ENCODE data around the gene GGA1. TPM values are rescaled to one million over a fixed set of nuclear protein-coding genes. Genes with fewer than 3 reads are reported as not detected.
A peak's percentile ranks its signal among the peaks of the same experiment; 100 is the strongest.

Gene GGA1
- total and polyA plus RNA-seq, 9 of the 15 experiments (the other 6 are each of a cell fraction or from before 2014, with no cell fraction given) = 1.5 to 69.5 (median 31.6) TPM

DNA sequence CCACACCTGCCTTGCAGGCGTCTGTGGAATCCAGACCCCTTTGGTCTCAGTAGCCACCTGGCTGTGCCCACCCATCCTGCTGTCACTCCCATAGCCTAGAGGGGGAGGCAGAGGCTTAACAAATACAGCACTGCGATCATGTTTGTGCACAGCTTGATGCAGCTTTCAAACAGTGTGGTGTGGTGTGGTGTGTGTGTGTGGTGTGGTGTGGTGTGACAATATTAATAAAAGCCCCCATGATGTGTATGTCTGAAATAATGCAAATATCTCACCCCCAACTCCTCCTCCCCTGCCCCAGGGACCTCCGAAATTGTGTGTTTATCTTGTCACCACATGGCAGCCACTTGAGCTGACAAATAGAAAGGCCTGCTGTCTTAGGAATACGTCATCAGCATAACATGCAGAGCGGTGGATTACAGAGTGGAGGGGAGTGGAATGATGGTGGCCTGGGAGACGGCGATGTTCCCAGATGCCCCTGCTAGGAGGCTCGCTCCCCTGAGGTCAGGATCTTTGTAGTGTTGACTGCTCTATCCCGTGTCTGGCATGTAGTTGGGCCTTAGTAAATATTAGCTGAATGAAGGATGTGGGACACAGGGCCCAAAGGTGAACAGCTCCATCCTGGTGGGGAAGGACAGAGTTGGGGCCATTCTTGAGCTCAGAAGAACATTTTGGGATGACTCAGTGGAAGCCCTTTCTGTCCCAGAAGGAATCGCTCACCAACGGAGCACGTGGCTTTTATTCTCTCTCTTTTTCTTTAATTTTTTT, 52.7 kb downstream of the GGA1 start (continued):
- TF ChIP-seq, protein P1, sequence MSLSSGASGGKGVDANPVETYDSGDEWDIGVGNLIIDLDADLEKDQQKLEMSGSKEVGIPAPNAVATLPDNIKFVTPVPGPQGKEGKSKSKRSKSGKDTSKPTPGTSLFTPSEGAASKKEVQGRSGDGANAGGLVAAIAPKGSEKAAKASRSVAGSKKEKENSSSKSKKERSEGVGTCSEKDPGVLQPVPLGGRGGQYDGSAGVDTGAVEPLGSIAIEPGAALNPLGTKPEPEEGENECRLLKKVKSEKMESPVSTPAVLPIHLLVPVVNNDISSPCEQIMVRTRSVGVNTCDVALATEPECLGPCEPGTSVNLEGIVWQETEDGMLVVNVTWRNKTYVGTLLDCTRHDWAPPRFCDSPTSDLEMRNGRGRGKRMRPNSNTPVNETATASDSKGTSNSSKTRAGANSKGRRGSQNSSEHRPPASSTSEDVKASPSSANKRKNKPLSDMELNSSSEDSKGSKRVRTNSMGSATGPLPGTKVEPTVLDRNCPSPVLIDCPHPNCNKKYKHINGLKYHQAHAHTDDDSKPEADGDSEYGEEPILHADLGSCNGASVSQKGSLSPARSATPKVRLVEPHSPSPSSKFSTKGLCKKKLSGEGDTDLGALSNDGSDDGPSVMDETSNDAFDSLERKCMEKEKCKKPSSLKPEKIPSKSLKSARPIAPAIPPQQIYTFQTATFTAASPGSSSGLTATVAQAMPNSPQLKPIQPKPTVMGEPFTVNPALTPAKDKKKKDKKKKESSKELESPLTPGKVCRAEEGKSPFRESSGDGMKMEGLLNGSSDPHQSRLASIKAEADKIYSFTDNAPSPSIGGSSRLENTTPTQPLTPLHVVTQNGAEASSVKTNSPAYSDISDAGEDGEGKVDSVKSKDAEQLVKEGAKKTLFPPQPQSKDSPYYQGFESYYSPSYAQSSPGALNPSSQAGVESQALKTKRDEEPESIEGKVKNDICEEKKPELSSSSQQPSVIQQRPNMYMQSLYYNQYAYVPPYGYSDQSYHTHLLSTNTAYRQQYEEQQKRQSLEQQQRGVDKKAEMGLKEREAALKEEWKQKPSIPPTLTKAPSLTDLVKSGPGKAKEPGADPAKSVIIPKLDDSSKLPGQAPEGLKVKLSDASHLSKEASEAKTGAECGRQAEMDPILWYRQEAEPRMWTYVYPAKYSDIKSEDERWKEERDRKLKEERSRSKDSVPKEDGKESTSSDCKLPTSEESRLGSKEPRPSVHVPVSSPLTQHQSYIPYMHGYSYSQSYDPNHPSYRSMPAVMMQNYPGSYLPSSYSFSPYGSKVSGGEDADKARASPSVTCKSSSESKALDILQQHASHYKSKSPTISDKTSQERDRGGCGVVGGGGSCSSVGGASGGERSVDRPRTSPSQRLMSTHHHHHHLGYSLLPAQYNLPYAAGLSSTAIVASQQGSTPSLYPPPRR (CRISPR knock-in tag; IDR thresholded peaks at IDR 0.05; ENCODE audit: borderline replicate concordance) = no peak
- TF ChIP-seq, protein P2, sequence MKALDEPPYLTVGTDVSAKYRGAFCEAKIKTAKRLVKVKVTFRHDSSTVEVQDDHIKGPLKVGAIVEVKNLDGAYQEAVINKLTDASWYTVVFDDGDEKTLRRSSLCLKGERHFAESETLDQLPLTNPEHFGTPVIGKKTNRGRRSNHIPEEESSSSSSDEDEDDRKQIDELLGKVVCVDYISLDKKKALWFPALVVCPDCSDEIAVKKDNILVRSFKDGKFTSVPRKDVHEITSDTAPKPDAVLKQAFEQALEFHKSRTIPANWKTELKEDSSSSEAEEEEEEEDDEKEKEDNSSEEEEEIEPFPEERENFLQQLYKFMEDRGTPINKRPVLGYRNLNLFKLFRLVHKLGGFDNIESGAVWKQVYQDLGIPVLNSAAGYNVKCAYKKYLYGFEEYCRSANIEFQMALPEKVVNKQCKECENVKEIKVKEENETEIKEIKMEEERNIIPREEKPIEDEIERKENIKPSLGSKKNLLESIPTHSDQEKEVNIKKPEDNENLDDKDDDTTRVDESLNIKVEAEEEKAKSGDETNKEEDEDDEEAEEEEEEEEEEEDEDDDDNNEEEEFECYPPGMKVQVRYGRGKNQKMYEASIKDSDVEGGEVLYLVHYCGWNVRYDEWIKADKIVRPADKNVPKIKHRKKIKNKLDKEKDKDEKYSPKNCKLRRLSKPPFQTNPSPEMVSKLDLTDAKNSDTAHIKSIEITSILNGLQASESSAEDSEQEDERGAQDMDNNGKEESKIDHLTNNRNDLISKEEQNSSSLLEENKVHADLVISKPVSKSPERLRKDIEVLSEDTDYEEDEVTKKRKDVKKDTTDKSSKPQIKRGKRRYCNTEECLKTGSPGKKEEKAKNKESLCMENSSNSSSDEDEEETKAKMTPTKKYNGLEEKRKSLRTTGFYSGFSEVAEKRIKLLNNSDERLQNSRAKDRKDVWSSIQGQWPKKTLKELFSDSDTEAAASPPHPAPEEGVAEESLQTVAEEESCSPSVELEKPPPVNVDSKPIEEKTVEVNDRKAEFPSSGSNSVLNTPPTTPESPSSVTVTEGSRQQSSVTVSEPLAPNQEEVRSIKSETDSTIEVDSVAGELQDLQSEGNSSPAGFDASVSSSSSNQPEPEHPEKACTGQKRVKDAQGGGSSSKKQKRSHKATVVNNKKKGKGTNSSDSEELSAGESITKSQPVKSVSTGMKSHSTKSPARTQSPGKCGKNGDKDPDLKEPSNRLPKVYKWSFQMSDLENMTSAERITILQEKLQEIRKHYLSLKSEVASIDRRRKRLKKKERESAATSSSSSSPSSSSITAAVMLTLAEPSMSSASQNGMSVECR (CRISPR knock-in tag; IDR thresholded peaks at IDR 0.05) = no peak
- TF ChIP-seq ZNF212 (CRISPR knock-in tag; IDR thresholded peaks at IDR 0.05) (no peak), TAF1 (IDR thresholded peaks at IDR 0.05; ENCODE audit: control insufficient read depth, extremely low read depth, insufficient read depth, low read length, severe bottlenecking) (no peak), NR1H2 (CRISPR knock-in tag; IDR thresholded peaks at IDR 0.05) (no peak), TARDBP (IDR thresholded peaks at IDR 0.05) (no peak), ZC3H8 (IDR thresholded peaks at IDR 0.05) (no peak), RAD21 (CRISPR knock-in tag; conservative IDR thresholded peaks at IDR 0.05 in 1 of 2, IDR thresholded peaks at IDR 0.05 in 1 of 2) (peak; percentile 36 to 65), PCBP2 (IDR thresholded peaks at IDR 0.05; ENCODE audit: low read depth, low read length, poor library complexity, severe bottlenecking) (no peak), TAF9B (IDR thresholded peaks at IDR 0.05; ENCODE audit: partially characterized antibody) (no peak), EP400 (IDR thresholded peaks at IDR 0.05) (peak; percentile 57; the same call in 1 of the 2 replicates), CHD2 (IDR thresholded peaks at IDR 0.05; ENCODE audit: low read depth, low read length) (no peak), DNMT1 (IDR thresholded peaks at IDR 0.05) (no peak), KDM1A (IDR thresholded peaks at IDR 0.05) (no peak)
- TF ChIP-seq, protein P3, sequence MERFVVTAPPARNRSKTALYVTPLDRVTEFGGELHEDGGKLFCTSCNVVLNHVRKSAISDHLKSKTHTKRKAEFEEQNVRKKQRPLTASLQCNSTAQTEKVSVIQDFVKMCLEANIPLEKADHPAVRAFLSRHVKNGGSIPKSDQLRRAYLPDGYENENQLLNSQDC (CRISPR knock-in tag; IDR thresholded peaks at IDR 0.05) = no peak
- TF ChIP-seq, protein P4, sequence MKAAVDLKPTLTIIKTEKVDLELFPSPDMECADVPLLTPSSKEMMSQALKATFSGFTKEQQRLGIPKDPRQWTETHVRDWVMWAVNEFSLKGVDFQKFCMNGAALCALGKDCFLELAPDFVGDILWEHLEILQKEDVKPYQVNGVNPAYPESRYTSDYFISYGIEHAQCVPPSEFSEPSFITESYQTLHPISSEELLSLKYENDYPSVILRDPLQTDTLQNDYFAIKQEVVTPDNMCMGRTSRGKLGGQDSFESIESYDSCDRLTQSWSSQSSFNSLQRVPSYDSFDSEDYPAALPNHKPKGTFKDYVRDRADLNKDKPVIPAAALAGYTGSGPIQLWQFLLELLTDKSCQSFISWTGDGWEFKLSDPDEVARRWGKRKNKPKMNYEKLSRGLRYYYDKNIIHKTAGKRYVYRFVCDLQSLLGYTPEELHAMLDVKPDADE (conservative IDR thresholded peaks at IDR 0.05; ENCODE audit: control insufficient read depth, low read depth, low read length) = no peak

Measured in K562 (cell line).